Stimulated activated CD8-positive, alpha-beta memory T cell treated with anti-CD3 and anti-CD28 coated beads, Interleukin-7, amount 100 ng/mL, for 24 hours (primary cell): ENCODE measurements around the gene OPCML.

Experiments used
- DNase-seq: peaks from one replicate; pipeline ENCODE4 v3.0.0-alpha.2; 2020; ENCODE audit warnings: low read depth

OPCML gene

GRCh38 chr11:133503236-133503635, 29.1 kb downstream of the OPCML start:
- no peak for DNase-seq

- DNase-seq, result no peak
Observed at GRCh38 chr11:133501643-133502539, 30.4 kb downstream of the OPCML start.

- DNase-seq, result no peak
Observed at GRCh38 chr11:133500936-133501335, 31.4 kb downstream of the OPCML start.

GRCh38 chr11:133500435-133500834, 31.9 kb downstream of the OPCML start:
- no peak for DNase-seq

- no peak for DNase-seq
Observed at GRCh38 chr11:133498969-133499368, 33.3 kb downstream of the OPCML start.

GRCh38 chr11:133497477-133498140, 34.7 kb downstream of the OPCML start:
- no peak for DNase-seq

GRCh38 chr11:133492895-133493294, 39.4 kb downstream of the OPCML start:
- no peak for DNase-seq

GRCh38 chr11:133491680-133492383, 40.5 kb downstream of the OPCML start:
- DNase-seq, result no peak

- DNase-seq, result no peak
Observed at GRCh38 chr11:133480722-133481121, 51.6 kb downstream of the OPCML start.

GRCh38 chr11:133479209-133479608, 53.1 kb downstream of the OPCML start:
- DNase-seq, result no peak

- no peak for DNase-seq
Observed at GRCh38 chr11:133477251-133477625, 55.1 kb downstream of the OPCML start.

GRCh38 chr11:133476570-133477250, 55.6 kb downstream of the OPCML start:
- DNase-seq, result no peak

- no peak for DNase-seq
Observed at GRCh38 chr11:133474461-133474860, 57.8 kb downstream of the OPCML start.

- no peak for DNase-seq
Observed at GRCh38 chr11:133467686-133468085, 64.6 kb downstream of the OPCML start.

GRCh38 chr11:133443206-133443747, 89.0 kb downstream of the OPCML start:
- DNase-seq, result no peak

GRCh38 chr11:133441964-133442660, 90.2 kb downstream of the OPCML start:
- DNase-seq, result no peak

GRCh38 chr11:133425992-133426391, 106.3 kb downstream of the OPCML start:
- no peak for DNase-seq

- DNase-seq, result no peak
Observed at GRCh38 chr11:133425245-133425644, 107.1 kb downstream of the OPCML start.

- DNase-seq, result no peak
Observed at GRCh38 chr11:133418218-133418617, 114.1 kb downstream of the OPCML start.

- DNase-seq, result no peak
Observed at GRCh38 chr11:133414506-133414905, 117.8 kb downstream of the OPCML start.

GRCh38 chr11:133413703-133414102, 118.6 kb downstream of the OPCML start:
- DNase-seq, result no peak
